ENCODE results near the gene IGF2.

IGF2 gene

DNA sequence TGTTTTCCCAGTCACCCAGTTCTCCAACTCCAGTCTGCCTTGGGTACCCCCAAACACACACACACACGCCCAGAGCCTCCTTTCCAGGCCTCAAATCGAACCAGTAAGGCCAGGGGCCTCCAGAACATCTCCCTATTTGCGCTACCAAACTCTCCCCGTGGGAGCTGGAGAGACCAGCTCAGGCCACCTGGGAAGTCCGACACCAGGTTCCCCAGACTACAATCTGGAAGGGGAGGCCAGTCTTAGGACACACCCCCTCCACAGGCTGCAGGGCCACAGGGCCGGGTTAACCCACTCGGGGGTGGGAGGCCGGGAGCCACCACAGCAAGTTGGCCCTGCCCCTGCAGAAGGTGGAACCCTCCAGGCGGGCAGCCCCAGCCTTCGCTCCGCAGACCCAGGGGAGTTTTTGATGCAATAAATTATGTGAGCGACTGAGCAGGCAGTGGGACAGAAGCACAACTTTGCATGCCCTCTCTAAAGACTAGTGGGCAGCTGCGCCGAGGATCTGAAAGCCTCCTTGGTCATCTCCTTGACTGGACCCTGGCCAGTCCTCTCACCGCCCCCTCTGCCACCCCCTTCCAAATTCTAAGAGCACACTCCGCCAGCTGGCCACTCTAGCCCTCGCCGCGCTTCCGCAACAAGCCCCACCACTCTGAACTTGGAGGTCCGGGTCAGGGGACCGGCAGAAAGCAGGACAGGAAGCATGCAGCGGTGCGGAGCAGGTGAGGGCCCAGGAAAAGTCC lies 2.8 kb downstream of the IGF2 start:
- Histone ChIP-seq H3K36me3 (replicated peaks in 1 of 2; ENCODE audit: control insufficient read depth in 2 of 2, insufficient read depth in 2 of 2, low read length in 2 of 2) (no peaks in the 10 kb centered on the region), H3K9me3 (replicated peaks in 1 of 2; ENCODE audit: control insufficient read depth in 2 of 2, insufficient read depth in 1 of 2, low read depth in 1 of 2, low read length in 2 of 2) (peaks cover 0 to 8% of the 10 kb centered on the region in 2 donors), H3K79me1 (ENCODE audit: low read depth, low read length) (peaks cover 2% of the 10 kb centered on the region), H2BK5ac (ENCODE audit: low read length) (no peak overlapping the region), H3K27ac (replicated peaks; ENCODE audit: low read length) (no peak overlapping the region), H4K8ac (ENCODE audit: low read depth, low read length) (no peak overlapping the region), H3K23ac (ENCODE audit: low read depth, low read length, poor library complexity) (peak overlapping the region; percentile 20), H3K4me1 (ENCODE audit: control insufficient read depth in 2 of 2, insufficient read depth in 1 of 2, low read depth in 1 of 2, low read length in 2 of 2) (peaks cover 4 to 7% of the 10 kb centered on the region in 2 donors), H3K18ac (ENCODE audit: low read length) (peak overlapping the region; percentile 93), H2BK12ac (ENCODE audit: low read length) (peak overlapping the region; percentile 41), H2BK15ac (ENCODE audit: low read length) (peak overlapping the region; percentile 98), H2AFZ (ENCODE audit: low read length) (peak overlapping the region; percentile 77), H2AK5ac (ENCODE audit: low read depth, low read length) (peak overlapping the region; percentile 93), H3K9ac (ENCODE audit: low read depth, low read length, poor library complexity) (peak overlapping the region; percentile 72), H4K91ac (ENCODE audit: low read depth, low read length, poor library complexity) (no peak overlapping the region), H3K4me3 (ENCODE audit: low read length in 2 of 2) (no peak overlapping the region), H3K27me3 (ENCODE audit: control insufficient read depth in 3 of 3, insufficient read depth in 3 of 3, low read depth in 1 of 3, low read length in 3 of 3) (peaks cover 17 to 84% (median 81%) of the 10 kb centered on the region in 3 experiments), H3K4ac (ENCODE audit: low read length) (no peak overlapping the region), H2BK120ac (ENCODE audit: low read depth, low read length) (peak overlapping the region; percentile 41), H3K14ac (ENCODE audit: low read length) (peak overlapping the region; percentile 98), H3K4me2 (ENCODE audit: insufficient read depth, low read length, poor library complexity, severe bottlenecking) (peak overlapping the region; percentile 89)
- no CpG with 5 or more reads among the region's 24 CpGs for WGBS, 2 donors (ENCODE audit: extremely low coverage in 2 of 2, insufficient read length in 2 of 2, insufficient replicate concordance in 1 of 2)
- DNase-seq (ENCODE audit: low spot score), result no peak

DNA sequence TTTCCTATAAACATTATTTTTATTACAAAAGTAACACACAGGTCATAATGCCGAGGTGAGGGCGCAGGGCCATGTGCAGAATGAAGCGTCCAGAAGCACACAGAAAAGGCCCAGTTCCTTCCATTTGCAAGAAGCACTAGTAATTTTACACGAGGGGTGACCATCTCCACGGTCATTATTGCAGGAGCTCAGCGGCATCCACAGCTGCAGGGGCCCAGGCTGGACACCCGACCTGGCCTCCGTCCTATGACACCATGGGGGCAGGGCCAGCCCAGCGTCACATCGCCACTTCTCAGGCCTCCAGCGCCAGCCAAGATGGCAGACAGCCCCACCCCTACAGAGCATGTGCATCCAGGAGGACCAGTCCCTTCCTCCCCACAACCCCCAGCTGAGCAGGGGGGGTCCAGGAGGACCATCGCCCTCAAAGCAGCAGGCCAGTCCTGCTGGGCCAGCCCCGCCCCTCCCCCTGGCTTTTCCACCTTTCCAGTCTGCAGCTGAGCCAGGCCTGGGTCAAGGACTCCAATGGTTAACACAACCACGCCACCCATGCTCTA lies 3.5 kb downstream of the IGF2 start:
- H2AK5ac ChIP-seq (ENCODE audit: low read depth, low read length), result peak overlapping the region; percentile 93
- no peak overlapping the region for H2BK5ac ChIP-seq (ENCODE audit: low read length)
- H3K36me3 ChIP-seq (replicated peaks in 1 of 2; ENCODE audit: control insufficient read depth in 2 of 2, insufficient read depth in 2 of 2, low read length in 2 of 2), result no peaks in the 10 kb centered on the region
- H3K4me2 ChIP-seq (ENCODE audit: insufficient read depth, low read length, poor library complexity, severe bottlenecking), result no peak overlapping the region
- peak overlapping the region; percentile 77 for H3K18ac ChIP-seq (ENCODE audit: low read length)
- peaks cover 11 to 79% (median 76%) of the 10 kb centered on the region in 3 experiments for H3K27me3 ChIP-seq (ENCODE audit: control insufficient read depth in 3 of 3, insufficient read depth in 3 of 3, low read depth in 1 of 3, low read length in 3 of 3)
- H2AFZ ChIP-seq (ENCODE audit: low read length), result no peak overlapping the region
- H2BK12ac ChIP-seq (ENCODE audit: low read length), result peak overlapping the region; percentile 66
- H3K9me3 ChIP-seq (replicated peaks in 1 of 2; ENCODE audit: control insufficient read depth in 2 of 2, insufficient read depth in 1 of 2, low read depth in 1 of 2, low read length in 2 of 2), result peaks cover 0 to 8% of the 10 kb centered on the region in 2 donors
- H3K79me1 ChIP-seq (ENCODE audit: low read depth, low read length), result peaks cover under 1% of the 10 kb centered on the region
- H4K8ac ChIP-seq (ENCODE audit: low read depth, low read length), result no peak overlapping the region
- no peak overlapping the region for H3K4ac ChIP-seq (ENCODE audit: low read length)
- peaks cover 4 to 7% of the 10 kb centered on the region in 2 donors for H3K4me1 ChIP-seq (ENCODE audit: control insufficient read depth in 2 of 2, insufficient read depth in 1 of 2, low read depth in 1 of 2, low read length in 2 of 2)
- H2BK120ac ChIP-seq (ENCODE audit: low read depth, low read length), result no peak overlapping the region
- no peak overlapping the region for H3K9ac ChIP-seq (ENCODE audit: low read depth, low read length, poor library complexity)
- H2BK15ac ChIP-seq (ENCODE audit: low read length), result peak overlapping the region; percentile 98
- WGBS, 2 donors (ENCODE audit: extremely low coverage in 2 of 2, insufficient read length in 2 of 2, insufficient replicate concordance in 1 of 2), result no CpG with 5 or more reads among the region's 14 CpGs
- no peak overlapping the region for H3K4me3 ChIP-seq (ENCODE audit: low read length in 2 of 2)
- H3K23ac ChIP-seq (ENCODE audit: low read depth, low read length, poor library complexity), result no peak overlapping the region
- no peak for DNase-seq (ENCODE audit: low spot score)
- H3K27ac ChIP-seq (replicated peaks; ENCODE audit: low read length), result no peak overlapping the region
- H4K91ac ChIP-seq (ENCODE audit: low read depth, low read length, poor library complexity), result no peak overlapping the region
- H3K14ac ChIP-seq (ENCODE audit: low read length), result peak overlapping the region; percentile 4

DNA sequence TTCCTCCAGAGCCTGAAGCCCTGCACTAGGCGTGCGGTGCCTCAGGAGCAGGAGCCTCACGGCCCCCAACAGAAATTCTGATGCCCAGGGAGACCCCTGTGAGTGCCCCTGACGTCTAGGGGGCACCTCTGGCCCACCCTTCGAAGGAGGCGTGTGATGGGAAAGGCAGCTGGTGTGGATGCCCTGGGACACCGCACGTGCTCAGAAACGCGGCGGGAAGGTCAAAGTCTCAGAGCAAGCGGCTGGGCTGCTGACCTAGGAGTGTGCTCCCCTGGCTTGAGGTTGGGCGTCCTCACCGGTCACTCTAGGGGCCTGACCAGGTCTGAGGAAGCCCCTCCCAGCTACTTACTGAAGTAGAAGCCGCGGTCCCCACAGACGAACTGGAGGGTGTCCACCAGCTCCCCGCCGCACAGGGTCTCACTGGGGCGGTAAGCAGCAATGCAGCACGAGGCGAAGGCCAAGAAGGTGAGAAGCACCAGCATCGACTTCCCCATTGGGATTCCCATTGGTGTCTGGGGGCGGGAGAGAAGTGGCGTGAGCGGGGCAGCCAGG lies 4.1 kb downstream of the IGF2 start:
- no peak overlapping the region for H3K4me3 ChIP-seq (ENCODE audit: low read length in 2 of 2)
- no CpG with 5 or more reads among the region's 26 CpGs for WGBS, 2 donors (ENCODE audit: extremely low coverage in 2 of 2, insufficient read length in 2 of 2, insufficient replicate concordance in 1 of 2)

More for the DNA sequence above, 4.1 kb downstream of the IGF2 start:
- H4K91ac ChIP-seq (ENCODE audit: low read depth, low read length, poor library complexity), result no peak overlapping the region
- H3K4me2 ChIP-seq (ENCODE audit: insufficient read depth, low read length, poor library complexity, severe bottlenecking), result no peak overlapping the region
- H3K9me3 ChIP-seq (replicated peaks in 1 of 2; ENCODE audit: control insufficient read depth in 2 of 2, insufficient read depth in 1 of 2, low read depth in 1 of 2, low read length in 2 of 2), result peaks cover 0 to 8% of the 10 kb centered on the region in 2 donors
- H3K9ac ChIP-seq (ENCODE audit: low read depth, low read length, poor library complexity), result no peak overlapping the region
- H2BK15ac ChIP-seq (ENCODE audit: low read length), result peak overlapping the region; percentile 6
- H2AK5ac ChIP-seq (ENCODE audit: low read depth, low read length), result peak overlapping the region; percentile 86
- no peaks in the 10 kb centered on the region for H3K36me3 ChIP-seq (replicated peaks in 1 of 2; ENCODE audit: control insufficient read depth in 2 of 2, insufficient read depth in 2 of 2, low read length in 2 of 2)
- no peaks in the 10 kb centered on the region for H3K79me1 ChIP-seq (ENCODE audit: low read depth, low read length)
- H2BK12ac ChIP-seq (ENCODE audit: low read length), result peak overlapping the region; percentile 94
- peaks cover 4 to 7% of the 10 kb centered on the region in 2 donors for H3K4me1 ChIP-seq (ENCODE audit: control insufficient read depth in 2 of 2, insufficient read depth in 1 of 2, low read depth in 1 of 2, low read length in 2 of 2)
- H2BK5ac ChIP-seq (ENCODE audit: low read length), result no peak overlapping the region
- H2AFZ ChIP-seq (ENCODE audit: low read length), result no peak overlapping the region
- H3K23ac ChIP-seq (ENCODE audit: low read depth, low read length, poor library complexity), result no peak overlapping the region
- no peak overlapping the region for H4K8ac ChIP-seq (ENCODE audit: low read depth, low read length)
- H2BK120ac ChIP-seq (ENCODE audit: low read depth, low read length), result no peak overlapping the region
- no peak overlapping the region for H3K4ac ChIP-seq (ENCODE audit: low read length)
- no peak for DNase-seq (ENCODE audit: low spot score)
- H3K18ac ChIP-seq (ENCODE audit: low read length), result peak overlapping the region; percentile 28
- no peak overlapping the region for H3K27ac ChIP-seq (replicated peaks; ENCODE audit: low read length)
- peak overlapping the region; percentile 38 for H3K14ac ChIP-seq (ENCODE audit: low read length)
- H3K27me3 ChIP-seq (ENCODE audit: control insufficient read depth in 3 of 3, insufficient read depth in 3 of 3, low read depth in 1 of 3, low read length in 3 of 3), result peaks cover 8 to 73% (median 69%) of the 10 kb centered on the region in 3 experiments

Measured in neuronal stem cell (in vitro differentiated cells).